Mesenteric fat pad (tissue), 1 donor: ENCODE measurements around the gene DNAJC10. TPM values are rescaled to one million over a fixed set of nuclear protein-coding genes. Genes with fewer than 3 reads are reported as not detected.

Experiments used
- DNase-seq: peaks from one replicate; pipeline ENCODE4 v3.0.0-alpha.2; 2020; ENCODE audit warnings: low spot score
- total RNA-seq: library from RNA; stranded (reverse); fragmentation: NEBNext Ultra II Directional; extraction: Animal tissue kit (Norgen Biotek cat#: 25700); gene quantifications from one replicate; pipeline ENCODE4 v1.2.1, GENCODE V29; 2021
- donor health status: DM: yes; HTN: yes; CAD: no.

Gene DNAJC10
- total RNA-seq, 1 donor from 2014 or later: 76.0 TPM

GRCh38 chr2:182784058-182784706 is 68.1 kb downstream of the DNAJC10 start:
- DNase-seq: no peak

- DNase-seq: no peak
Measured at GRCh38 chr2:182784777-182785176, 68.7 kb downstream of the DNAJC10 start.

- DNase-seq: no peak
Measured at GRCh38 chr2:182792441-182792840, 76.4 kb downstream of the DNAJC10 start.

- no peak for DNase-seq
Measured at GRCh38 chr2:182798736-182799135, 82.7 kb downstream of the DNAJC10 start.

- no peak for DNase-seq
Measured at GRCh38 chr2:182804128-182804527, 88.1 kb downstream of the DNAJC10 start.

GRCh38 chr2:182807319-182807718 is 91.3 kb downstream of the DNAJC10 start:
- no peak for DNase-seq

- DNase-seq: no peak
Measured at GRCh38 chr2:182810087-182810486, 94.0 kb downstream of the DNAJC10 start.

GRCh38 chr2:182814380-182814779 is 98.3 kb downstream of the DNAJC10 start:
- no peak for DNase-seq

GRCh38 chr2:182814804-182815203 is 98.7 kb downstream of the DNAJC10 start:
- no peak for DNase-seq

GRCh38 chr2:182816866-182817265 is 100.8 kb downstream of the DNAJC10 start:
- DNase-seq: no peak

- no peak for DNase-seq
Measured at GRCh38 chr2:182817558-182817957, 101.5 kb downstream of the DNAJC10 start.

GRCh38 chr2:182818501-182818900 is 102.4 kb downstream of the DNAJC10 start:
- DNase-seq: no peak

- no peak for DNase-seq
Measured at GRCh38 chr2:182818925-182819324, 102.9 kb downstream of the DNAJC10 start.

- no peak for DNase-seq
Measured at GRCh38 chr2:182819412-182819811, 103.4 kb downstream of the DNAJC10 start.

- DNase-seq: no peak
Measured at GRCh38 chr2:182821182-182821581, 105.1 kb downstream of the DNAJC10 start.

GRCh38 chr2:182822733-182823132 is 106.7 kb downstream of the DNAJC10 start:
- DNase-seq: no peak

- DNase-seq: no peak
Measured at GRCh38 chr2:182824056-182824766, 108.2 kb downstream of the DNAJC10 start.

GRCh38 chr2:182824767-182825158 is 108.7 kb downstream of the DNAJC10 start:
- DNase-seq: no peak

- DNase-seq: no peak
Measured at GRCh38 chr2:182826064-182826463, 110.0 kb downstream of the DNAJC10 start.

- DNase-seq: no peak
Measured at GRCh38 chr2:182826496-182826895, 110.4 kb downstream of the DNAJC10 start.

GRCh38 chr2:182827182-182827879 is 111.3 kb downstream of the DNAJC10 start:
- DNase-seq: no peak

- DNase-seq: no peak
Measured at GRCh38 chr2:182831101-182831500, 115.0 kb downstream of the DNAJC10 start.
